Skeletal muscle cell (primary cell): ENCODE results near the gene HNRNPH3.

Source experiments
- DNase-seq: peaks from one replicate; pipeline ENCODE4 v3.0.0-alpha.2; 2010; ENCODE audit warnings: low read depth
- H3K4me3 ChIP-seq: 2 replicates; pipeline ENCODE4 v1.5.1; 2011; ENCODE audit warnings: low read depth, mild to moderate bottlenecking, control low read depth, low read length, moderate library complexity

Gene HNRNPH3

GRCh38 chr10:68366600-68366999 is 34.7 kb downstream of the HNRNPH3 start:
- no peak for DNase-seq

GRCh38 chr10:68367121-68367520 is 35.3 kb downstream of the HNRNPH3 start:
- no peak for DNase-seq
- H3K4me3 ChIP-seq, result no peak overlapping the region

More at GRCh38 chr10:68366600-68366999, 34.7 kb downstream of the HNRNPH3 start:
- no peak overlapping the region for H3K4me3 ChIP-seq

GRCh38 chr10:68371604-68372003 is 39.7 kb downstream of the HNRNPH3 start:
- no peak overlapping the region for H3K4me3 ChIP-seq
- DNase-seq, result no peak

GRCh38 chr10:68385740-68386139 is 53.9 kb downstream of the HNRNPH3 start:
- no peak overlapping the region for H3K4me3 ChIP-seq
- DNase-seq, result no peak
